HG03342 (cell line): ENCODE measurements around the gene CSNK2A3.

ENCODE experiments used
- ATAC-seq: cut with Tn5 transposase; IDR thresholded peaks from one replicate; pipeline ENCODE4 v1.9.1; 2021; ENCODE audit warnings: mild to moderate bottlenecking, moderate library complexity; ENCODE audit not compliant: unreplicated experiment

Gene CSNK2A3

GRCh38 chr11:11344045-11344444, 9.0 kb downstream of the CSNK2A3 start:
- ATAC-seq = no peak

- no peak for ATAC-seq
Measured at GRCh38 chr11:11338304-11338703, 14.7 kb downstream of the CSNK2A3 start.

- ATAC-seq = no peak
Measured at GRCh38 chr11:11336664-11337063, 16.4 kb downstream of the CSNK2A3 start.

GRCh38 chr11:11335043-11335442, 18.0 kb downstream of the CSNK2A3 start:
- ATAC-seq = no peak

- ATAC-seq = no peak
Measured at GRCh38 chr11:11334607-11335006, 18.4 kb downstream of the CSNK2A3 start.

- no peak for ATAC-seq
Measured at GRCh38 chr11:11332141-11332710, 20.8 kb downstream of the CSNK2A3 start.

- no peak for ATAC-seq
Measured at GRCh38 chr11:11329062-11329806, 23.8 kb downstream of the CSNK2A3 start.

- no peak for ATAC-seq
Measured at GRCh38 chr11:11324090-11324489, 29.0 kb downstream of the CSNK2A3 start.

- no peak for ATAC-seq
Measured at GRCh38 chr11:11322101-11322500, 30.9 kb downstream of the CSNK2A3 start.

- no peak for ATAC-seq
Measured at GRCh38 chr11:11320825-11321224, 32.2 kb downstream of the CSNK2A3 start.

GRCh38 chr11:11318961-11319360, 34.1 kb downstream of the CSNK2A3 start:
- no peak for ATAC-seq

GRCh38 chr11:11318461-11318860, 34.6 kb downstream of the CSNK2A3 start:
- ATAC-seq = no peak

- no peak for ATAC-seq
Measured at GRCh38 chr11:11316651-11317230, 36.3 kb downstream of the CSNK2A3 start.

GRCh38 chr11:11313902-11314692, 39.0 kb downstream of the CSNK2A3 start:
- ATAC-seq = no peak

GRCh38 chr11:11313426-11313825, 39.6 kb downstream of the CSNK2A3 start:
- ATAC-seq = no peak

GRCh38 chr11:11312738-11313137, 40.3 kb downstream of the CSNK2A3 start:
- no peak for ATAC-seq

- no peak for ATAC-seq
Measured at GRCh38 chr11:11311169-11311568, 41.9 kb downstream of the CSNK2A3 start.

GRCh38 chr11:11309906-11310305, 43.1 kb downstream of the CSNK2A3 start:
- no peak for ATAC-seq

- ATAC-seq = no peak
Measured at GRCh38 chr11:11308249-11308648, 44.8 kb downstream of the CSNK2A3 start.

GRCh38 chr11:11306855-11307254, 46.2 kb downstream of the CSNK2A3 start:
- no peak for ATAC-seq

- no peak for ATAC-seq
Measured at GRCh38 chr11:11304550-11304949, 48.5 kb downstream of the CSNK2A3 start.

GRCh38 chr11:11302565-11302964, 50.5 kb downstream of the CSNK2A3 start:
- ATAC-seq = no peak
